GM21529 (cell line): ENCODE measurements around the gene SLC16A12.
"Not testable (repeated sequence)": the region's sequence is repeated elsewhere in the genome, so short reads cannot be mapped to it uniquely, and the experiment has no call there.

Experiments used
- ATAC-seq: cut with Tn5 transposase; IDR thresholded peaks from one replicate; pipeline ENCODE4 v1.9.1; 2021; ENCODE audit not compliant: unreplicated experiment

The SLC16A12 gene

GRCh38 chr10:89426230-89426868 lies 109.0 kb downstream of the SLC16A12 start:
- ATAC-seq = peak; percentile 71

GRCh38 chr10:89425000-89425399 lies 110.4 kb downstream of the SLC16A12 start:
- no peak for ATAC-seq

GRCh38 chr10:89421018-89421476 lies 114.3 kb downstream of the SLC16A12 start:
- no peak for ATAC-seq

GRCh38 chr10:89419548-89419947 lies 115.8 kb downstream of the SLC16A12 start:
- no peak for ATAC-seq

- no peak for ATAC-seq
Observed at GRCh38 chr10:89416465-89416864, 118.9 kb downstream of the SLC16A12 start.

- ATAC-seq = peak; percentile 43
Observed at GRCh38 chr10:89414879-89415821, 120.2 kb downstream of the SLC16A12 start.

GRCh38 chr10:89414146-89414878 lies 121.1 kb downstream of the SLC16A12 start, which contains the start of gene IFIT5:
Gene IFIT5 (plus strand): TSS chr10:89414568. CDS start chr10:89414799, 231 bp downstream.
- peak; percentile 77 for ATAC-seq

- ATAC-seq = no peak
Observed at GRCh38 chr10:89413398-89413912, 121.9 kb downstream of the SLC16A12 start.

GRCh38 chr10:89412276-89412675 lies 123.1 kb downstream of the SLC16A12 start:
- ATAC-seq = not testable (repeated sequence)

GRCh38 chr10:89411135-89411534 lies 124.3 kb downstream of the SLC16A12 start:
- ATAC-seq = not testable (repeated sequence)

GRCh38 chr10:89410551-89410950 lies 124.8 kb downstream of the SLC16A12 start:
- not testable (repeated sequence) for ATAC-seq

GRCh38 chr10:89409282-89409681 lies 126.1 kb downstream of the SLC16A12 start:
- not testable (repeated sequence) for ATAC-seq

- ATAC-seq = not testable (repeated sequence)
Observed at GRCh38 chr10:89407792-89408191, 127.6 kb downstream of the SLC16A12 start.

GRCh38 chr10:89406178-89406577 lies 129.2 kb downstream of the SLC16A12 start:
- not testable (repeated sequence) for ATAC-seq

GRCh38 chr10:89404104-89405047 lies 131.0 kb downstream of the SLC16A12 start:
- ATAC-seq = no peak

- no peak for ATAC-seq
Observed at GRCh38 chr10:89403043-89403442, 132.4 kb downstream of the SLC16A12 start.

- no peak for ATAC-seq
Observed at GRCh38 chr10:89399956-89400355, 135.4 kb downstream of the SLC16A12 start.

GRCh38 chr10:89398003-89398749 lies 137.2 kb downstream of the SLC16A12 start:
- no peak for ATAC-seq

- no peak for ATAC-seq
Observed at GRCh38 chr10:89395141-89395540, 140.3 kb downstream of the SLC16A12 start.
